ENCODE results near the gene POLR2E.

GRCh38 chr19:1126984-1127760 lies 32.0 kb upstream of the POLR2E start:
- TF ChIP-seq POLR2A (IDR thresholded peaks at IDR 0.05) (no peak), CTCF (IDR thresholded peaks at IDR 0.05) (no peak), EP300 (IDR thresholded peaks at IDR 0.05) (no peak)

Measured in upper lobe of left lung (tissue), 4 donors.